HEK293 (cell line): Measurements from ENCODE around the gene TRIAP1.
A peak's percentile ranks its signal among the peaks of the same experiment; 100 is the strongest.

Experiments
- BCL11A ChIP-seq: fragments of 450-650 bp; formaldehyde crosslinking; IDR thresholded peaks from 2 replicates; pipeline ENCODE4 v1.5.1; 2016; ENCODE audit warnings: low read depth, missing biosample characterization, missing genetic modification characterization
- IKZF3 ChIP-seq: fragments of 450-650 bp; IDR thresholded peaks from 2 replicates; pipeline ENCODE4 v1.5.0; 2018; ENCODE audit warnings: missing biosample characterization, mild to moderate bottlenecking, missing genetic modification characterization, moderate library complexity
- KLF7 ChIP-seq: fragments of 450-650 bp; formaldehyde crosslinking; IDR thresholded peaks from 2 replicates; pipeline ENCODE4 v1.5.1; 2016; ENCODE audit warnings: missing biosample characterization, missing genetic modification characterization, borderline replicate concordance
- OVOL3 ChIP-seq: fragments of 450-650 bp; formaldehyde crosslinking; IDR thresholded peaks from 2 replicates; pipeline ENCODE4 v1.5.1; 2016; ENCODE audit warnings: missing biosample characterization, missing genetic modification characterization
- RBAK ChIP-seq: fragments of 450-650 bp; formaldehyde crosslinking; IDR thresholded peaks from 2 replicates; pipeline ENCODE4 v1.5.1; 2016; ENCODE audit warnings: missing biosample characterization, missing genetic modification characterization
- SCRT2 ChIP-seq: fragments of 450-650 bp; formaldehyde crosslinking; IDR thresholded peaks from 2 replicates; pipeline ENCODE4 v1.5.1; 2016; ENCODE audit warnings: missing biosample characterization, missing genetic modification characterization
- SP3 ChIP-seq: fragments of 450-650 bp; formaldehyde crosslinking; IDR thresholded peaks from 2 replicates; pipeline ENCODE4 v1.5.1; 2016; ENCODE audit warnings: missing biosample characterization, missing genetic modification characterization
- SP7 ChIP-seq: fragments of 450-650 bp; formaldehyde crosslinking; IDR thresholded peaks from 2 replicates; pipeline ENCODE4 v1.5.1; 2016; ENCODE audit warnings: missing biosample characterization, missing genetic modification characterization
- WT1 ChIP-seq: fragments of 450-650 bp; formaldehyde crosslinking; IDR thresholded peaks from 2 replicates; pipeline ENCODE4 v1.5.1; 2016; ENCODE audit warnings: missing biosample characterization, missing genetic modification characterization
- ZBTB1 ChIP-seq: fragments of 450-650 bp; formaldehyde crosslinking; IDR thresholded peaks from 2 replicates; pipeline ENCODE4 v1.5.1; 2016; ENCODE audit warnings: missing biosample characterization, missing genetic modification characterization
- ZNF10 ChIP-seq: fragments of 450-650 bp; formaldehyde crosslinking; IDR thresholded peaks from 2 replicates; pipeline ENCODE4 v1.5.1; 2017; ENCODE audit warnings: missing biosample characterization, missing genetic modification characterization
- ZNF112 ChIP-seq: fragments of 450-650 bp; formaldehyde crosslinking; IDR thresholded peaks from 2 replicates; pipeline ENCODE4 v1.5.0; 2017; ENCODE audit warnings: missing biosample characterization, missing genetic modification characterization
- ZNF121 ChIP-seq: fragments of 450-650 bp; formaldehyde crosslinking; IDR thresholded peaks from 2 replicates; pipeline ENCODE4 v1.5.1; 2016; ENCODE audit warnings: missing biosample characterization, missing genetic modification characterization
- ZNF138 ChIP-seq: fragments of 450-650 bp; formaldehyde crosslinking; IDR thresholded peaks from 2 replicates; pipeline ENCODE4 v1.5.1; 2016; ENCODE audit warnings: missing biosample characterization, missing genetic modification characterization, borderline replicate concordance
- ZNF239 ChIP-seq: fragments of 450-650 bp; formaldehyde crosslinking; IDR thresholded peaks from 2 replicates; pipeline ENCODE4 v1.5.1; 2016; ENCODE audit warnings: missing biosample characterization, missing genetic modification characterization
- ZNF350 ChIP-seq: fragments of 450-650 bp; formaldehyde crosslinking; IDR thresholded peaks from 2 replicates; pipeline ENCODE4 v1.5.0; 2017; ENCODE audit warnings: missing biosample characterization, mild to moderate bottlenecking, missing genetic modification characterization
- ZNF366 ChIP-seq: fragments of 450-650 bp; formaldehyde crosslinking; conservative IDR thresholded peaks from 2 replicates; pipeline ENCODE4 v1.5.1; 2016; ENCODE audit warnings: missing biosample characterization, missing genetic modification characterization
- ZNF510 ChIP-seq: fragments of 450-650 bp; formaldehyde crosslinking; IDR thresholded peaks from 2 replicates; pipeline ENCODE4 v1.5.1; 2018; ENCODE audit warnings: mild to moderate bottlenecking, missing genetic modification characterization, missing biosample characterization; ENCODE audit not compliant: insufficient replicate concordance
- ZNF621 ChIP-seq: fragments of 450-650 bp; formaldehyde crosslinking; IDR thresholded peaks from 2 replicates; pipeline ENCODE4 v1.5.1; 2017; ENCODE audit warnings: missing biosample characterization, missing genetic modification characterization
- ZNF658 ChIP-seq: fragments of 450-650 bp; formaldehyde crosslinking; IDR thresholded peaks from 2 replicates; pipeline ENCODE4; 2016; ENCODE audit warnings: missing biosample characterization, missing genetic modification characterization
- ZNF670 ChIP-seq: fragments of 450-650 bp; formaldehyde crosslinking; IDR thresholded peaks from 2 replicates; pipeline ENCODE4 v1.5.1; 2016; ENCODE audit warnings: missing biosample characterization, missing genetic modification characterization, low read depth
- ZNF707 ChIP-seq: fragments of 450-650 bp; formaldehyde crosslinking; IDR thresholded peaks from 2 replicates; pipeline ENCODE4 v1.5.1; 2016; ENCODE audit warnings: missing biosample characterization, missing genetic modification characterization
- ZNF792 ChIP-seq: fragments of 450-650 bp; formaldehyde crosslinking; IDR thresholded peaks from 2 replicates; pipeline ENCODE4 v1.5.1; 2016; ENCODE audit warnings: missing biosample characterization, missing genetic modification characterization
- TF ChIP-seq, protein P1 (sequence below): fragments of 450-650 bp; formaldehyde crosslinking; IDR thresholded peaks from 2 replicates; pipeline ENCODE4 v1.5.1; 2016; ENCODE audit warnings: missing biosample characterization, missing genetic modification characterization
- TF ChIP-seq, protein P2 (sequence below): fragments of 450-650 bp; formaldehyde crosslinking; IDR thresholded peaks from 2 replicates; pipeline ENCODE4 v1.5.1; 2017; ENCODE audit warnings: missing biosample characterization, mild to moderate bottlenecking, missing genetic modification characterization, moderate library complexity
- TF ChIP-seq, protein P3 (sequence below): fragments of 450-650 bp; formaldehyde crosslinking; IDR thresholded peaks from 2 replicates; pipeline ENCODE4 v1.5.1; 2016; ENCODE audit warnings: missing biosample characterization, missing genetic modification characterization
- TF ChIP-seq, protein P4 (sequence below): fragments of 450-650 bp; formaldehyde crosslinking; conservative IDR thresholded peaks from 2 replicates; pipeline ENCODE4 v1.5.1; 2016; ENCODE audit warnings: low read depth, missing biosample characterization, missing genetic modification characterization
- TF ChIP-seq, protein P5 (sequence below): fragments of 450-650 bp; IDR thresholded peaks from 2 replicates; pipeline ENCODE4 v1.5.1; 2018; ENCODE audit warnings: missing biosample characterization, mild to moderate bottlenecking, missing genetic modification characterization
- TF ChIP-seq, protein P6 (sequence below): fragments of 450-650 bp; formaldehyde crosslinking; IDR thresholded peaks from 2 replicates; pipeline ENCODE4 v1.5.1; 2016; ENCODE audit warnings: missing biosample characterization, missing genetic modification characterization

TRIAP1 gene

DNA sequence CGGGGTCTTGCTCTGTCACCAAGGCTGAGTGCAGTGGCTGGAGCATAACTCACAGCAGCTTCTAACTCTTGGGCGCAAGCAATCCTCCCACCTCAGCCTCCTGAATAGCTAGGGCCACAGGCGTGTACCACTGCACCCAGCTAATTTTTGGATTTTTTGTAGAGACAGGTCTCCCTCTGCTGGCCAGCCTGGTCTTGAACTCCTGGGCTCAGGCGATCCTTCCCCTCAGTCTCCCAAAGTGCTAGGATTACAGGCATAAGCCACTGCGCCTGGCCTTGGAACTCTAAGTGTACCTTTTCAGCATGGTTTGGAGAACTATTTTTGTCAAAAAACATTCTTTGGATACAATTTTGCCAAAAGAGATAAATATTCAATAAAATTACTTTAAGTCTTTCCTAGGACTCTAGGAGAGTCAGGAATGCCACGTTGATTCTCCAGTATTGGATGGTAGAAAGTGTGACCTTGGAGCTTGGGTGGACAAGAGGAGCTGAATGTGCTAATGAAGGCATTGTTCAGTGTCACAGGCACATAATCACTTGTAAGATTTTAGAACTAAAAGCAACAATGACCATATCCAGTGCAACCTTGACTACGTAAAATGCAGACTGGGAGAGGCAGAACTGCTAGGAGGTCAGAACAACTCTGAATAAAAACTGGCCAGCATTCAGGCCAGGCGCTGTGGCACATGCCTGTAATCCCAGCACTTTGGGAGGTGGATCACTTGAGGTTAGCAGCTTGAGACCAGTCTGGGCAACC is 20.6 kb upstream of the TRIAP1 start (continued):
- TF ChIP-seq RBAK (tag by site-specific recombination): no peak
- no peak for TF ChIP-seq ZNF112 (tag by site-specific recombination)
- TF ChIP-seq, protein P1, sequence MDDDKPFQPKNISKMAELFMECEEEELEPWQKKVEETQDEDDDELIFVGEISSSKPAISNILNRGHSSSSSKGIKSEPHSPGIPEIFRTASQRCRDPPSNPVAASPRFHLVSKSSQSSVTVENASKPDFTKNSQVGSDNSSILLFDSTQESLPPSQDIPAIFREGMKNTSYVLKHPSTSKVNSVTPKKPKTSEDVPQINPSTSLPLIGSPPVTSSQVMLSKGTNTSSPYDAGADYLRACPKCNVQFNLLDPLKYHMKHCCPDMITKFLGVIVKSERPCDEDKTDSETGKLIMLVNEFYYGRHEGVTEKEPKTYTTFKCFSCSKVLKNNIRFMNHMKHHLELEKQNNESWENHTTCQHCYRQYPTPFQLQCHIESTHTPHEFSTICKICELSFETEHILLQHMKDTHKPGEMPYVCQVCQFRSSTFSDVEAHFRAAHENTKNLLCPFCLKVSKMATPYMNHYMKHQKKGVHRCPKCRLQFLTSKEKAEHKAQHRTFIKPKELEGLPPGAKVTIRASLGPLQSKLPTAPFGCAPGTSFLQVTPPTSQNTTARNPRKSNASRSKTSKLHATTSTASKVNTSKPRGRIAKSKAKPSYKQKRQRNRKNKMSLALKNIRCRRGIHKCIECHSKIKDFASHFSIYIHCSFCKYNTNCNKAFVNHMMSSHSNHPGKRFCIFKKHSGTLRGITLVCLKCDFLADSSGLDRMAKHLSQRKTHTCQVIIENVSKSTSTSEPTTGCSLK (tag by site-specific recombination): no peak
- no peak for TF ChIP-seq ZNF792
- no peak for TF ChIP-seq WT1 (tag by site-specific recombination)
- TF ChIP-seq ZNF621 (tag by site-specific recombination): no peak
- 0 out of 2 replicates have a peak, but pooled peaks have one; percentile 31 for TF ChIP-seq SP7 (tag by site-specific recombination)
- TF ChIP-seq ZNF121 (tag by site-specific recombination): no peak
- TF ChIP-seq ZBTB1 (tag by site-specific recombination): no peak
- no peak for TF ChIP-seq BCL11A
- TF ChIP-seq, protein P2, sequence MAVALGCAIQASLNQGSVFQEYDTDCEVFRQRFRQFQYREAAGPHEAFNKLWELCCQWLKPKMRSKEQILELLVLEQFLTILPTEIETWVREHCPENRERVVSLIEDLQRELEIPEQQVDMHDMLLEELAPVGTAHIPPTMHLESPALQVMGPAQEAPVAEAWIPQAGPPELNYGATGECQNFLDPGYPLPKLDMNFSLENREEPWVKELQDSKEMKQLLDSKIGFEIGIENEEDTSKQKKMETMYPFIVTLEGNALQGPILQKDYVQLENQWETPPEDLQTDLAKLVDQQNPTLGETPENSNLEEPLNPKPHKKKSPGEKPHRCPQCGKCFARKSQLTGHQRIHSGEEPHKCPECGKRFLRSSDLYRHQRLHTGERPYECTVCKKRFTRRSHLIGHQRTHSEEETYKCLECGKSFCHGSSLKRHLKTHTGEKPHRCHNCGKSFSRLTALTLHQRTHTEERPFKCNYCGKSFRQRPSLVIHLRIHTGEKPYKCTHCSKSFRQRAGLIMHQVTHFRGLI (tag by site-specific recombination): no peak
- TF ChIP-seq ZNF510 (tag by site-specific recombination): no peak
- no peak for TF ChIP-seq ZNF658
- no peak for TF ChIP-seq ZNF10 (tag by site-specific recombination)
- no peak for TF ChIP-seq ZNF707
- no peak for TF ChIP-seq SP3
- TF ChIP-seq, protein P3, sequence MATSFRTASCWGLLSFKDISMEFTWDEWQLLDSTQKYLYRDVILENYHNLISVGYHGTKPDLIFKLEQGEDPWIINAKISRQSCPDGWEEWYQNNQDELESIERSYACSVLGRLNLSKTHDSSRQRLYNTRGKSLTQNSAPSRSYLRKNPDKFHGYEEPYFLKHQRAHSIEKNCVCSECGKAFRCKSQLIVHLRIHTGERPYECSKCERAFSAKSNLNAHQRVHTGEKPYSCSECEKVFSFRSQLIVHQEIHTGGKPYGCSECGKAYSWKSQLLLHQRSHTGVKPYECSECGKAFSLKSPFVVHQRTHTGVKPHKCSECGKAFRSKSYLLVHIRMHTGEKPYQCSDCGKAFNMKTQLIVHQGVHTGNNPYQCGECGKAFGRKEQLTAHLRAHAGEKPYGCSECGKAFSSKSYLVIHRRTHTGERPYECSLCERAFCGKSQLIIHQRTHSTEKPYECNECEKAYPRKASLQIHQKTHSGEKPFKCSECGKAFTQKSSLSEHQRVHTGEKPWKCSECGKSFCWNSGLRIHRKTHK: no peak
- TF ChIP-seq ZNF350 (tag by site-specific recombination): no peak
- TF ChIP-seq, protein P4, sequence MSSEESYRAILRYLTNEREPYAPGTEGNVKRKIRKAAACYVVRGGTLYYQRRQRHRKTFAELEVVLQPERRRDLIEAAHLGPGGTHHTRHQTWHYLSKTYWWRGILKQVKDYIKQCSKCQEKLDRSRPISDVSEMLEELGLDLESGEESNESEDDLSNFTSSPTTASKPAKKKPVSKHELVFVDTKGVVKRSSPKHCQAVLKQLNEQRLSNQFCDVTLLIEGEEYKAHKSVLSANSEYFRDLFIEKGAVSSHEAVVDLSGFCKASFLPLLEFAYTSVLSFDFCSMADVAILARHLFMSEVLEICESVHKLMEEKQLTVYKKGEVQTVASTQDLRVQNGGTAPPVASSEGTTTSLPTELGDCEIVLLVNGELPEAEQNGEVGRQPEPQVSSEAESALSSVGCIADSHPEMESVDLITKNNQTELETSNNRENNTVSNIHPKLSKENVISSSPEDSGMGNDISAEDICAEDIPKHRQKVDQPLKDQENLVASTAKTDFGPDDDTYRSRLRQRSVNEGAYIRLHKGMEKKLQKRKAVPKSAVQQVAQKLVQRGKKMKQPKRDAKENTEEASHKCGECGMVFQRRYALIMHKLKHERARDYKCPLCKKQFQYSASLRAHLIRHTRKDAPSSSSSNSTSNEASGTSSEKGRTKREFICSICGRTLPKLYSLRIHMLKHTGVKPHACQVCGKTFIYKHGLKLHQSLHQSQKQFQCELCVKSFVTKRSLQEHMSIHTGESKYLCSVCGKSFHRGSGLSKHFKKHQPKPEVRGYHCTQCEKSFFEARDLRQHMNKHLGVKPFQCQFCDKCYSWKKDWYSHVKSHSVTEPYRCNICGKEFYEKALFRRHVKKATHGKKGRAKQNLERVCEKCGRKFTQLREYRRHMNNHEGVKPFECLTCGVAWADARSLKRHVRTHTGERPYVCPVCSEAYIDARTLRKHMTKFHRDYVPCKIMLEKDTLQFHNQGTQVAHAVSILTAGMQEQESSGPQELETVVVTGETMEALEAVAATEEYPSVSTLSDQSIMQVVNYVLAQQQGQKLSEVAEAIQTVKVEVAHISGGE: no peak
- TF ChIP-seq, protein P5, sequence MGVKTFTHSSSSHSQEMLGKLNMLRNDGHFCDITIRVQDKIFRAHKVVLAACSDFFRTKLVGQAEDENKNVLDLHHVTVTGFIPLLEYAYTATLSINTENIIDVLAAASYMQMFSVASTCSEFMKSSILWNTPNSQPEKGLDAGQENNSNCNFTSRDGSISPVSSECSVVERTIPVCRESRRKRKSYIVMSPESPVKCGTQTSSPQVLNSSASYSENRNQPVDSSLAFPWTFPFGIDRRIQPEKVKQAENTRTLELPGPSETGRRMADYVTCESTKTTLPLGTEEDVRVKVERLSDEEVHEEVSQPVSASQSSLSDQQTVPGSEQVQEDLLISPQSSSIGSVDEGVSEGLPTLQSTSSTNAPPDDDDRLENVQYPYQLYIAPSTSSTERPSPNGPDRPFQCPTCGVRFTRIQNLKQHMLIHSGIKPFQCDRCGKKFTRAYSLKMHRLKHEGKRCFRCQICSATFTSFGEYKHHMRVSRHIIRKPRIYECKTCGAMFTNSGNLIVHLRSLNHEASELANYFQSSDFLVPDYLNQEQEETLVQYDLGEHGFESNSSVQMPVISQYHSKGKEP (tag by site-specific recombination): no peak
- no peak for TF ChIP-seq ZNF138 (tag by site-specific recombination)
- TF ChIP-seq ZNF670 (tag by site-specific recombination): no peak
- no peak for TF ChIP-seq SCRT2 (tag by site-specific recombination)
- no peak for TF ChIP-seq IKZF3
- no peak for TF ChIP-seq ZNF366
- TF ChIP-seq, protein P6, sequence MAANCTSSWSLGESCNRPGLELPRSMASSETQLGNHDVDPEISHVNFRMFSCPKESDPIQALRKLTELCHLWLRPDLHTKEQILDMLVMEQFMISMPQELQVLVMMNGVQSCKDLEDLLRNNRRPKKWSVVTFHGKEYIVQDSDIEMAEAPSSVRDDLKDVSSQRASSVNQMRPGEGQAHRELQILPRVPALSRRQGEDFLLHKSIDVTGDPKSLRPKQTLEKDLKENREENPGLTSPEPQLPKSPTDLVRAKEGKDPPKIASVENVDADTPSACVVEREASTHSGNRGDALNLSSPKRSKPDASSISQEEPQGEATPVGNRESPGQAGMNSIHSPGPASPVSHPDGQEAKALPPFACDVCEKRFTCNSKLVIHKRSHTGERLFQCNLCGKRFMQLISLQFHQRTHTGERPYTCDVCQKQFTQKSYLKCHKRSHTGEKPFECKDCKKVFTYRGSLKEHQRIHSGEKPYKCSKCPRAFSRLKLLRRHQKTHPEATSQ (tag by site-specific recombination): no peak
- TF ChIP-seq OVOL3 (tag by site-specific recombination): no peak
- no peak for TF ChIP-seq ZNF239 (tag by site-specific recombination)
- no peak for TF ChIP-seq KLF7
